HPDE6-E6E7 (cell line): Measurements from ENCODE around the gene KRT4.
A peak's percentile ranks its signal among the peaks of the same experiment; 100 is the strongest.

Experiments used
- DNase-seq: peaks from one replicate; pipeline ENCODE4 v3.0.0; 2011; ENCODE audit warnings: missing footprints; ENCODE audit errors: extremely low spot score

The KRT4 gene

DNA sequence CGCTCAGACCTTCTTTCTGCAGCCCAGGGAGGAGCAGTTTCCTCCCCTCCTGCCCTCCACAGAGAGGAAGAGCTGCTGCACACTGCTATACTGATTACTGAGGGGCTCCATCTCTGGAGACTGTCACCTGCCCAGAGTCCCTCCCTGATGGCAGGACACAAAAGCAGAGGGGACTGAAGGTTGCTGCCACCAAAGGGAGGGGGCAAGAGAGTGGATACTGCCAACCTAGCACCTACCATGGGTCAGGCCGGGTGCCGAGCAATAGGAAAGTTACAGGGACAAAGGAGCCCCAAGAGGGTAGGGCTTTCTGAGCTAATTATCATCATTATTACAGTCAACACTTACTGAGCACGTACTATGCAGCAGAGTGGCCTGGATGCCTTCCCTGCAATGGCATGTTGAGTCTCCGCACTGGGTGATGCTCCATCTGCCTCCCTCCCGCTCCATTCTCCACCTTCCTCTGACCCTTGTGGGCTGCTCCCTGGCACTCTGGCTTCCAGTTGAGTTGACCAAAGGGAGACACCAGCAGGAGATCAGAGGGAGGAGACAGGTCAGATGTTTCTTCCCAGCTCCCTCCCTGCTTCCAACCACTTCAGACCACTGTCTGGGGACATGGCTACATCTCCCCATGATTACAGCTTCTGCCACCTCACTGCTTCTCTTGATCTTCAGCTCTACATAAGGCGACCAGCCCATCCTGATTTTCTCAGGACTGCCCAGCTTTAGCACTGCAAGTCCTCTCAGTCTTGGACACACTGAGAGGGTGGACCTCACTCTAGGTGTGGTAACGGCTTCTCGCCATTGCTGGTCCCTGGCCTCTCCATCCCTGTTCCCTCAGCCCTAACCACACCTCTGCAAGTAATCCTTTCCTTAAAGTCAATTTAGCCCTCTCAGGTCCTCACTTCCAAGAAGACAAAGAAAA lies 22.8 kb upstream of the KRT4 start:
- no peak for DNase-seq

- peak; percentile 32 for DNase-seq
These were observed 22.1 kb upstream of the KRT4 start for GRCh38 chr12:52836042-52836466.

GRCh38 chr12:52835271-52836041 lies 21.5 kb upstream of the KRT4 start:
- DNase-seq: no peak

- no peak for DNase-seq
These were observed 20.7 kb upstream of the KRT4 start for GRCh38 chr12:52834727-52835001.

DNA sequence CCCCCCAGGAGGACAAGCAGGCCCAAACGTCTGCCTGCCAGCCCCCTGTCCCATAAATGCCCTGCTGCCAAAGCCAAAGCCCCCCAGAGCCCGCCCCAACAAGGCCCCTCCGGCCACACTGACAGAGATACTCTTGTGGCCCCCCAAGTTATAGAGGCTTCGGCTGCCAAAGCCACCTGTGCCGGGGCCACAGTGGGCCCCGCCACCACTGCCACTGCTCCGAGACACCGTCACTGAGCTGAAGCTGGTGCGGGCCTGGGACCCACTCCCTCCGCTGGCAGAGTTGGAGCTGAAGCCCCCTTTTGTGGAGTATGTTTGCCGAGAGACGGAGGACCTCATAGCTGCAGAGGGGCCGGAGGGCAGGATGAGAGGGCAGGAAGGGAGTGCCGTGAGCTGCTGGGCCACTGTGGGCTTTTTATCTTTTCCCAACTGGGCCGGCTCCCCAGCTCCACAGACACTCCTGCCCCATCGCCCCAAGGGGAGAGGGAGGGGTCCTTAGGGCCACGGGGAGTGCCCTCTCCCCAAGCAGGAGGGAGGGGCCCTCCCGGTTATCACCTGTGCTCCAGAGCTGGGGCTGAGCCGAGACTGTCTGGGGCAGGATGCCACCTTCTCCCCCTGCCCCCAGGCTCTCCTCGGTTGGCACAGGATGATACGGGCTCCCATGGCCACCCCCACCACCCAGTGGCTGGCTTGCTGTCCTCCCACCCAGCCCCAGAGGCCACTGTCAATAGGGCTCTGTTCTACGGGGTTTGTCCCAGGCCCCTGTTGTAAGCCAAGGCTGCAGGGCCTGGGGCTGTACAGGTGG lies 20.2 kb upstream of the KRT4 start, which contains the start of gene KRT79:
TSS of gene KRT79 (minus strand) at position 390 of the 805 bp plus-strand sequence. CDS start at position 339, 51 bp downstream.
- DNase-seq: no peak

DNA sequence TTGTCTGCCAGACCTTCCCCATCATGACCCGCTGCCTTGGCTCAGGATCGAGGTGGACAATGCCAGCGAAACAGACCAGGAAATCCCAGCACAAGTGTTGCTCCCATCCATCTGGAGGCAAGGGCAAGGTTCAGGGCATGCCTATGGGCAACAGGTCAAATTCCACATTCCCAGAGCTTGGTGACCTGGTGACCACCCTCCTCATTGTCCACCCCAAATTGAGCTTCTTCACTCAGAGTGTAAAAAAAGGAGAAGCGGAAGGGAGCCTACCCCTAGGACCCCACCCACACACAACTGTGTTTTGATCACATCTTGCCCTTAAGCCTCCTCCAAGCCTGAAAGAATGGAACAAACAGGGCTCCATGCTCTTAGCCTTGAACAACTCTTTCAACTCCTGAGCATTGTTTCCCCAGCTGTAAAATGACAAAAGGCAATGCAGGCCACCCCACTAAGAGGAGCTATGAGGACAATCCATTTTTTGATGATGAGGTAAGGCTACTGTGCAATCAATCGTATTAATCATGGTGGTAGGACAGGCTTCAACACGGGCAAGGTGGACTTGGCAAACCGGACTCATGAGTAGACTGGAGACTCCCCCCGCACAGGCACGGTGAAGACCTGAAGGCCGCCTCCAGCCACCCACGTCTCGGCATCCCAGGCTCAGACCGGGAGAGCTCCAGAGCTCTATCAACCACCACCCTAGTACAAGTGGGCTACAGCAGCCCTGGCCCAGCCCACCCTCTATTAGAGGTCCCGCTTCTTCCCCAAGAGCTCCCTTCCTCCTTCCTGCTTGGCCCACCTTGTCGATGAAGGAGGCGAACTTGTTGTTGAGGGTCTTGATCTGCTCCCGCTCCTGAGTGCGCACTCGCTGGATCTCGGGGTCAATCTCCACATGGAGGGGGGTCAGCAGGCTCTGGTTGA lies 19.3 kb upstream of the KRT4 start:
- peak; percentile 26 for DNase-seq

DNA sequence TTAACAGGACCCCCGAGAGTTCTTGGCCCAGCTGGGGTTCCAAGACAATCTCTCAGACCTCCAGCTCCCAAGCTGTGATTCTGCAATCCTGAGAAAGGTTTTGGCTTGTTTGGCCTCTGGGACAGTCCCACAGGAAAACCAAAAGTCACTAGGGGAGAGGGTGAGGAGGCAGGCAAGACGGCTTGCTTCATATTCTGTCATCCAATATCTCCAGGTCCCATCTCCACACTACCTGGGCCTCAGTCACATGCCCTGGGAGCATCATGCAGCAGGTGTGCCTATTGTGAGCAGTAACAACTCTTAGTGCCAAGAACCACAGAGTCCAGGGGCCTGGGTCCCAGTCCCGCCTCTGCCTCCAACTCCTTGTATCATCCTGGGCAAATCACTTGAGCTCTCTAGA lies 18.5 kb upstream of the KRT4 start:
- DNase-seq: no peak

- DNase-seq: no peak
These were observed 17.3 kb upstream of the KRT4 start for GRCh38 chr12:52831251-52831650.

DNA sequence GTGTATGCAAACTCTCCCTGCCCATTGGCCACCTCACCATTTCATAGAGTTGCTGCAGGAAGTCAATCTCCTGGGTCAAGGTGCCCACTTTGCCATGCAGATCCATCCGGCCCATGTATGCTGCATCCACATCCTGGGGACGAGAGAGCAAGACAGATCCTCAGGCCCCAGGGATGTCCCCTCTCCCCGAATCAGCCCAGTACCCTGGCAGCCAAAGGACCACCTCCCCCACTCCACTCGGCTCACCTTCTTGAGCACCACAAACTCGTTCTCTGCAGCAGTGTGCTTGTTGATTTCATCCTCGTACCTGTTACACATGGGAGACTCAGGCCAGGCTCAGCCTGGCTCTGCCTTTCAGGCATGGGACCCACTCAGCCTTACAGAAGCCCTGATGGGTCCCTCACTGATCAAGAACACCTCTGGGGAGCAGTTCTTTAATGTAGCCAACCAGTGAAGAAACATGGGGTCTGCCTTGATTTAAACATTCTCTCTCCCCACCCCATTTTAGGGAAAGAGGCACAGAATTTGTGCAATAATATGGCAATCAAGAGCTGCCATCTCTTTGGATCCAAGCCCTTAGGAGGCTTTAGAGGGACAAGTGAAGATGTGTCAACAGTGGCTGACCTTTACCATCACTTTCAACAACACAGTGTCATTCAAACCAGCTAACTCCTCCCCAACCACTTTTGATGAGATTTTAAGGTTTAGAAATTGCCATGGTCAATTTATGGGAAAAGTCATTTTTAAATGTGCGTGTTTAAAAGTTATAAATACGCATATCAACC lies 16.3 kb upstream of the KRT4 start:
- no peak for DNase-seq

- no peak for DNase-seq
These were observed 14.7 kb upstream of the KRT4 start for GRCh38 chr12:52828591-52829021.

GRCh38 chr12:52828156-52828555 lies 14.2 kb upstream of the KRT4 start:
- no peak for DNase-seq

GRCh38 chr12:52827499-52828090 lies 13.7 kb upstream of the KRT4 start:
- no peak for DNase-seq

- no peak for DNase-seq
These were observed 12.9 kb upstream of the KRT4 start for GRCh38 chr12:52826611-52827498.

DNA sequence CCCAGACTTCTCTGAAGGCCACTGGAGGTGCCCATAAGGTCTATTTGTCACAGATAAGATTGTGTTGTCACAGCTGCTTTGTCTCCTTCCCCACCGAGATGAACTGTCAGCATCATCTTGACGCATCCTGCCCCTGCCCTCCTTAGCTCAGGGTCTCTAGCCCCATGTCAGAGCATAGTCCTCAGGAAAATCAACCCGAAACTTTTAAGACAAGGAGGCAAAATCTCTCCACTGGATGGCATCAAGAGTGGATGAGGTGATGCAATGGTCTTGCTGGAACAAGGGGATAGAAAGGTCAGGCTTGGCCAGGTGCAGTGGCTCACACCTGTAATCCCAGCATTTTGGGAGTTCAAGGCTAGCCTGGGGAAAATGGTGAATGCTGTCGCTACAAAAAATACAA lies 12.0 kb upstream of the KRT4 start:
- no peak for DNase-seq

DNA sequence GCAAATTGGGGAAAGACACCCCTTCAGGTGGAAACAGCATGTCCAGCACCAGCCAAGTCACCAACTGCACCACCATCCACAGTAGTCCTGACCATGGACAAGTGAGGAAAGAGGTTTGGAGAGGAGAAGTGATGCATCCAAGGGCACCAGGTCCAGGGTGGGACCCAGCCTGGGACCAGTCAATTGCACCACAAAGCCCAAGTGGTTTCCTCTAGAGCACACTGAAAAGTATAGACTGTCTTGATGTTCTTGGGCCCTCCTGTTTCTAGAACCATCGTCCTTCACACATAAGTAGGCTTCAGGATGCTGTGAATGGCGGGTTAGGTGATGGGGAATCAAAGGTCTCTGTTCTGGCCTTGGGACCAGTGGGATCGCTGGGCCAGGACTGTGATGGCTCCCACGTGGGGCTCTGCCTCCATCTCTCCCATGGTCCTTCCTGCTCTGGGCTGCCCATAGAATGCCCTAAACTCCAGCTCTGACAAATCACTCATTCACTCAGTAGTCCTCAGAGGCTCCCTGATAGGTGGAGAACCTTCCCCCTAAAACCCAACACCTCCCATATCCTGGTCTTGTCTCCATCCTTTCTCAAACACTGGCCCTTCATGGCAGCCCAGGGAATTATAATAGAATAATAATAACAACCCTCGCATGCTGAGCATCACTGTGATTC lies 11.0 kb upstream of the KRT4 start:
- no peak for DNase-seq

GRCh38 chr12:52823761-52824450 lies 10.0 kb upstream of the KRT4 start:
- no peak for DNase-seq

DNA sequence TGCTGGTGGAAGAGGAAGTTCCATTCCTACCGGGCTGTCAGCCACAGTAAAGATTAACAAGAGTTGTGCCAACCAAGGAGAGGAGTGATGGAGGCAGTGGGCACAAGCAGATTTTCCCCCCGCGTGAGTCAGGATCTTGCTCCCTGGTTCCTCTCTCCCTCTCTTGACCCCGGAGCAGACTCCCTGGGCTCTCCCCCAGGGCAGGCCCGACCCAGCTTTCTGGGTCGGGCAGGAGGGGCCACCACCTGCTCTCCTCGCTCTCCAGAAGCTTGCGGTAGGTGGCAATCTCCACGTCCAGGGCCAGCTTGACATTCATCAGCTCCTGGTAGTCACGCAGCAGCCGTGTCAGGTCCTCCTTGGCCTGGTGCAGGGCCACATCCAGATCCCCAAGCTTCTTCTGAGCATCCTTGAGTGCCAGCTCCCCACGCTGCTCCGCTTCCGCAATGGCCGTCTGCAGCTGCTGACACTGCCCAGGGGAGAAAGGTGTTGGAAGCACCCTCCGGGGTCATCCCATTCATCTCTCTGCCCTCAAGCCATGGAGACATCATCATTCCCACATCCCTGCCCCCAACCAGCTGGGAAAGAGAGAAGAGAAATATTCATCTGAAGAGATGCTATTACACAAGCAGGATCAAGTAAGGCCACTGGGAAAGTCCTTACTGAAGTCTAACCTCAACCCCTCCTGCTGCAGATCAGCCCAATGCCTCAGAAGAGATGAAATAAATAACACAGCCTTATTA lies 9.0 kb upstream of the KRT4 start:
- no peak for DNase-seq
